Mucosa of gallbladder (tissue), 1 donor: Measurements from ENCODE around the gene ABCC1. TPM values are rescaled to one million over a fixed set of nuclear protein-coding genes. Genes with fewer than 3 reads are reported as not detected.
"Not testable (repeated sequence)": the region's sequence is repeated elsewhere in the genome, so short reads cannot be mapped to it uniquely, and the experiment has no call there.

Source experiments
- DNase-seq: peaks from one replicate; pipeline ENCODE4 v3.0.0-alpha.2; 2020; ENCODE audit warnings: low spot score
- total RNA-seq: library from RNA; stranded (reverse); gene quantifications from one replicate; pipeline ENCODE4 v1.2.1, GENCODE V29; 2021
- donor health status: DM: no; HTN: no; CAD: no.

Gene ABCC1
- 27.6 TPM for total RNA-seq

DNA sequence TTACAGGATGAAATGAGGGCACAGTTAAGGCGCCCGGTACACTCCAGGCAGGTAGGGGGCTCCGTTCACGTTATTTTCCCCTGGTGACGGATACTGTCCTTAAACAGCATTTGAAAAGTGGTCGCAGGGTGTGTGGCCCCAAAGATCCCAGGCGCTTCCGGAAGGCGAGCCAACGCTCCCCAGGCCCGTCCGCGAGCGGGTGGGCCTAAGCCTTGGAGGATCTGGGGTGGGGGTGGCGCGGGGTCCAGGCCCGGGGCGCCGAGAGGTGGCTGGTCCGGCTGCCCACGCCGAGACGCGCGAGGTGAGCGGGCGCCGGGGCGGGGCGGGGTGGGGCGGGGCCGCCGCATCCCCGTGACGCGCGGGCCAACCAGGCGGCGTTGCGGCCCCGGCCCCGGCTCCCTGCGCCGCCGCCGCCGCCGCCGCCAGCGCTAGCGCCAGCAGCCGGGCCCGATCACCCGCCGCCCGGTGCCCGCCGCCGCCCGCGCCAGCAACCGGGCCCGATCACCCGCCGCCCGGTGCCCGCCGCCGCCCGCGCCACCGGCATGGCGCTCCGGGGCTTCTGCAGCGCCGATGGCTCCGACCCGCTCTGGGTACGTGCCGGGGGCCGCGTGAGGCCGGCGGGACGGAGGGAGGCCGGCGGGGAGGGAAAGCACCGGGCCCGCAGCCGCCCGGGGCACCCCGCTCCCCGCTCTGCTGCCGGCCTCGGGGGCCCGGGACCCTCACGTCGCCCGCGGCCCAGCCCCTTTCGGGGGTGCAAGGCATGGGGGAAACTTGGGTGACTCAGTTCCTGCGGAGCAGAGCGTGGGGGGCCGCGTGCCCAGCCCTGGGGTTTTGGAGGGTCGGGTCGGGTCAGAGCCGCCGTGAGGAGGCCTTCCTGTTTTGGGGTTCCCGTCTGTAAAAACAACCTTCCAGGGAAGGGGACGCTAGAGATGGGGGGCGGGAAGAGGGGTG is at the start of gene ABCC1:
ABCC1 (plus strand) TSS at position 407 of the 951 bp plus-strand sequence; CDS start at position 543, 136 bp downstream.
- DNase-seq, result no peak

- no peak for DNase-seq
These were observed 49.1 kb upstream of the ABCC1 start for GRCh38 chr16:15900357-15900756.

- DNase-seq, result no peak
These were observed 48.4 kb upstream of the ABCC1 start for GRCh38 chr16:15900901-15901500.

- DNase-seq, result no peak
These were observed 45.5 kb upstream of the ABCC1 start for GRCh38 chr16:15903960-15904359.

GRCh38 chr16:15906439-15906838 is 43.0 kb upstream of the ABCC1 start:
- DNase-seq, result no peak

GRCh38 chr16:15907863-15908478 is 41.4 kb upstream of the ABCC1 start:
- DNase-seq, result no peak

DNA sequence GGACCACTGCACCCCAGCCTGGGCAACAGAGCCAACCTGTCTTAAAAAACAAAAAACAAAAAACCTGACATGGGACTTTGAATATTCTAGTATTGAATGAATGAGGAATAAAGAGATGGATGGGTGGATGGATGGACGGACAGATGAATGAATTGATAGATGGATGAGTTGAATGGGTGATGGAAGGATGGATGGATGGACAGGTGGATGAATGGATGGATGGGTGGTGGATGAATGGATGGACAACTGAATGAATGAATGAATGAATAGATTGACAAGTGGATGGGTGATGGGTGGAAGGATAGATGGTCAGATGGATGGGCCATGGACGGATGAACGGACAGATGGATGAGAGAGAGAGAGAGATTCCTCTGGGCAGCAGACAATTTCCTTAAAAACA is 38.2 kb upstream of the ABCC1 start:
- no peak for DNase-seq

- DNase-seq, result no peak
These were observed 36.2 kb upstream of the ABCC1 start for GRCh38 chr16:15913046-15913698.

DNA sequence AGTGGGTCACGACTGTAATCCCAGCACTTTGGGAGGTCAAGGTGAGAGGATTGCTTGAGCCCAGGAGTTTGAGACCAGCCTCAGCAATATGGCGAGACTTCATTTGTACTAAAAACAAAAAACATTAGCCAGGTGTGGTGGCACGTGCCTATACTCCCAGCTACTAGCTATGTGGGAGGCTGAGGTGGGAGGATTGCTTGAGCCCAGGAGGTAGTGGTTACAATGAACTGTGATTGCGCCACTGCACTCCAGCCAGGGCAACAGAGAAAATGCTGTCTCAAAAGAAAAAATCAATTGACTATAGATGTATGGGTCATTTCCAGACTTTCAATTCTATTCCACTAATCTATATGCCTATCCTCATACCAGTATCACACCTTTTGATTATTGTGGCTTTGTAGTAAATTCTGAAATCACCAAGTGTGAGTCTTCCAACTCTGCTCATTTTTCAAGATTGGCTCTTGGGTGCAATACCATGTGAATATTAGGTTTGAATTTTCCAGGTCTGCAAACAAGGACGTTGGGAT is 33.8 kb upstream of the ABCC1 start:
- no peak for DNase-seq

DNA sequence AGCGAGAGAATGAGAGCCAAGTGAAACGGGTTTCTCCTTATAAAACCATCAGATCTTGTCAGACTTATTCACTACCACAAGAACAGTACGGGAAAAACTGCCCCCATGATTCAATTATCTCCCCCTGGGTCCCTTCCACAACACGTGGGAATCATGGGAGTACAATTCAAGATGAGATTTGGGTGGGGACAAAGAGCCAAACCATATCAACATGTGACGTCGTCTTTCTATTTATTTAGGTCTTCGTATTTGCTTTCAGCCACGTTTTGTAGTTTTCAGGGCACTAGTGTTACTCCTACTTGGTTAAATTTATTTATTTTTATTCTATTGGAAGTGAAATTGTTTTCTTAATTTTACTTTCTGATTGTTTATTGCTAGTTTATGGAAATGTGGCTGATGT is 33.1 kb upstream of the ABCC1 start:
- DNase-seq, result no peak

GRCh38 chr16:15918314-15918713 is 31.1 kb upstream of the ABCC1 start:
- DNase-seq, result not testable (repeated sequence)

DNA sequence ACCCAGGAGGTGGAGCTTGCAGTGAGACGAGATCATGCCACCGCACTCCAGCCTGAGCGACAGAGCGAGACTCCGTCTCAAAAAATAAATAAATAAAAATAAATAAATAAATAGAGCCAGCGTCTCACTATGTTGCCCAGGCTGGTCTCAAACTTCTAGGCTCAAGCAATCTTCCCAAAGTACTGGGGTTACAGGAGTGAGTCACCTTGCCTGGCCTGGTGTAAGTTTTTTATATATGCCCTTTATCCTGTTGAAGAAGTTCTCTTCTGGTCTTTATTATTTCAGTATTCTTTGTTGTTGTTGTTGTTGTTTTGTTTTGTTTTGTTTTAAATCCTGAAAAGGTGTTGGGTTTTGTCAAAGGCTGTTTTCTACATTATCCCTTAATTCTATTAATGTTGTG is 30.1 kb upstream of the ABCC1 start:
- DNase-seq, result no peak

GRCh38 chr16:15924996-15925395 is 24.4 kb upstream of the ABCC1 start:
- no peak for DNase-seq

GRCh38 chr16:15925631-15926030 is 23.8 kb upstream of the ABCC1 start:
- DNase-seq, result no peak

DNA sequence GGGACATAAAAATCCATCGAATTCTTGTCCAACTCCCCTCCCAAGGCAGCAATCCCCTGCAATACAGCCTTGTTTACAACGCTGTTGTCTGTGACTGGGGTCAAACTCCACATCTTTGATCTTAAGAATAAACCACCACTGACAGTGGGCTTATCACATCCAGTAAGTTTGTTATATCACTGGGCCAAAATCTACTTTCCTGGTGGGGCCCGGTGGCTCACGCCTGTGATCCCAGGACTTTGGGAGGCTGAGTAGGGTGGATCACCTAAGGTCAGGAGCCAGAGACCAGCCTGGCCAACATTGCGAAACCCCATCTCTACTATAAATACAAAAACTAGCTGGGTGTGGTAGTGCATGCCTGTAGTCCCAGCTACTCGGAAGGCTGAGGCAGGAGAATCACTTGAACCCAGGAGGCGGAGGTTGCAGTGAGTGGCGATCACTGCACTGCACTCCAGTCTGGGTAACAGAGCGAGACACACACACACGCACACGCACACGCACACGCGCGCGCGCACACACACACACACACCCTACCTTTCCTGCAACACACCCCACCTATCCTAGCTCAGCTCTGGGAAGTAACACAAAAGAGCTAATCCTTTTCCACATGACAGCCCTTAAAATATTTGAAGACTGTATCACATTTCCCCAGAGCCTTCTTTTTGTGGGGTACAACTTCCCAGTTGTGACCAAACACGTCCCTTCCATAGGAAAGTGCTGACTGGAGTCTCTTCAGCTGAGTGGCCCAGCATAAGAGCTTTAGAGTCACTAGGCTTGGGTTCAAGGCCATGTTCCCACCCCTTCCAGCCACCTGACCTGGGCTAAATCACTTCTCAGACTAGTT is 20.9 kb upstream of the ABCC1 start:
- DNase-seq, result no peak

- DNase-seq, result no peak
These were observed 16.5 kb upstream of the ABCC1 start for GRCh38 chr16:15932939-15933338.

- DNase-seq, result no peak
These were observed 15.6 kb upstream of the ABCC1 start for GRCh38 chr16:15933781-15934180.

GRCh38 chr16:15934991-15935390 is 14.4 kb upstream of the ABCC1 start:
- DNase-seq, result no peak

DNA sequence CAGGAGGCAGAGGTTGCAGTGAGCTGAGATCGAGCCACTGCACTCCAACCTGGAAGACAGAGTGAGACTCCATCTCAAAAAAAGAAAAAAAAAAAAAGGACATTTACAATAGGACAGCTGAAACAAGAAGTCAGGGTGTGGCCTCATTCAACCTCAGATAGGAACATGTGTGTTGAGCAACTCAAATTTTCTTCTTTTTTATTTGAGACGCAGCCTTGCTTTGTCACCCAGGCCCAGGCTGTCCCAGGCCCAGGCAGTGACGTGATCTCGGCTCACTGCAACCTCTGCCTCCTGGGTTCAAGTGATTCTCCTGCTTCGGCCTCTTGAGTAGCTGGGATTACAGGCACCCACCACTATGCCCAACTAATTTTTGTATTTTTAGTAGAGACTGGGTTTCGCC is 12.6 kb upstream of the ABCC1 start:
- DNase-seq, result not testable (repeated sequence)

- DNase-seq, result no peak
These were observed 6.3 kb upstream of the ABCC1 start for GRCh38 chr16:15942931-15943690.
